Prostate gland (tissue), 2 donors: ENCODE results near the gene TOPBP1. TPM values are rescaled to one million over a fixed set of nuclear protein-coding genes. Genes with fewer than 3 reads are reported as not detected.

Experiments used
- DNase-seq: peaks from one replicate; pipeline ENCODE4 v3.0.0-alpha.2; 2019; ENCODE audit warnings: low spot score
- H3K27ac ChIP-seq, 2 donors: fragments of 200-600 bp; sonication (generic); 2 replicates each; pipeline ENCODE4 v1.5.1; 2017 to 2019
- H3K27me3 ChIP-seq: fragments of 200-600 bp; sonication (generic); replicated peaks from 2 replicates; pipeline ENCODE4 v1.5.1; 2019; ENCODE audit not compliant: insufficient read depth
- H3K36me3 ChIP-seq, 2 donors: fragments of 200-600 bp; sonication (generic); 1 replicate in 1 of 2; 2 replicates in 1 of 2; pipeline versions ENCODE4 v1.5.1 to v1.8.1; 2017 to 2019
- H3K4me1 ChIP-seq: fragments of 200-600 bp; sonication (generic); replicated peaks from 2 replicates; pipeline ENCODE4 v1.5.1; 2019
- H3K4me3 ChIP-seq, 2 donors: fragments of 200-600 bp; sonication (generic); 2 replicates each; pipeline ENCODE4 v1.5.1; 2017 to 2019
- H3K9me3 ChIP-seq: fragments of 200-600 bp; sonication (generic); 2 replicates; pipeline ENCODE4 v1.5.1; 2017
- POLR2A ChIP-seq: fragments of 450-650 bp; IDR thresholded peaks from one replicate; pipeline ENCODE4 v1.6.1; 2016; ENCODE audit warnings: antibody characterized with exemption, mild to moderate bottlenecking
- POLR2AphosphoS5 ChIP-seq: sonication (generic); formaldehyde crosslinking; IDR thresholded peaks from one replicate; pipeline ENCODE4 v1.6.1; 2017; ENCODE audit warnings: antibody characterized with exemption
- WGBS: methylation state at CpG from one replicate; pipeline ENCODE4 v1.1.5; 2018; 5-methylcytosine and 5-hydroxymethylcytosine counted together
- intact Hi-C: fragments of 100-400 bp; cut with DNase I; formaldehyde crosslinking; loops from one replicate; pipeline ENCODE4 v1.14.2; 2022
- total RNA-seq, 2 donors: library from RNA; depleted of rRNA; stranded (reverse); fragments of >200 nt; gene quantifications; one replicate each; pipeline ENCODE4 v1.1.0, GENCODE V29; 2016
- TF ChIP-seq, protein P1 (sequence below), 4 experiments: fragments of 200-600 bp in 2 of 4; fragments of 450-650 bp in 2 of 4; sonication (generic) in 2 of 4; IDR thresholded peaks; 1 replicate in 3 of 4; 2 replicates in 1 of 4; pipeline ENCODE4 v1.5.1; 2016 to 2019; ENCODE audit warnings: antibody characterized with exemption in 4 of 4, mild to moderate bottlenecking in 2 of 4, moderate library complexity in 2 of 4

Gene TOPBP1
- total RNA-seq, 2 donors from 2014 or later = 15.6 to 25.3 TPM

DNA sequence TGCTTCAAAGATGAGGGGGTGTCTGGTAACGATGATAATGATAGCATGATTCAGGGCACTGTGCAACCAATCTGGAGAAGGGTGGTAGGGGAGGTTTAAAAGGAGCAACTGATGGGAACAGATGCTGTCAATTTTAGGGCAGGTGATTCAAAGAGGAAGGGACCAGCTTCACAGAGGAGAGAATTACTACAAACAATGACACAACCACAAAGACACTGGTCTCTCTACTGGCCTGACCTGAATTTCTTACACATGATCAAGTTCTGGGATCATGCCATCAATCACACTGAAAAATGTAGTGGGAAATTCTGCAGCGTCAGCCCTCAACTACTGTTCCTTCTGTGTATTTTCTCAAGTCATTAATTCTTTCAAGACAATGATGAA is 90.8 kb downstream of the TOPBP1 start:
- Histone ChIP-seq H3K27ac (no peak overlapping the region), H3K4me1 (peaks cover 6% of the 10 kb centered on the region), H3K27me3 (no peaks in the 10 kb centered on the region), H3K36me3 (no peaks in the 10 kb centered on the region), H3K9me3 (no peaks in the 10 kb centered on the region), H3K4me3 (no peak overlapping the region)
- TF ChIP-seq POLR2AphosphoS5 (no peak), POLR2A (no peak)
- TF ChIP-seq, protein P1, sequence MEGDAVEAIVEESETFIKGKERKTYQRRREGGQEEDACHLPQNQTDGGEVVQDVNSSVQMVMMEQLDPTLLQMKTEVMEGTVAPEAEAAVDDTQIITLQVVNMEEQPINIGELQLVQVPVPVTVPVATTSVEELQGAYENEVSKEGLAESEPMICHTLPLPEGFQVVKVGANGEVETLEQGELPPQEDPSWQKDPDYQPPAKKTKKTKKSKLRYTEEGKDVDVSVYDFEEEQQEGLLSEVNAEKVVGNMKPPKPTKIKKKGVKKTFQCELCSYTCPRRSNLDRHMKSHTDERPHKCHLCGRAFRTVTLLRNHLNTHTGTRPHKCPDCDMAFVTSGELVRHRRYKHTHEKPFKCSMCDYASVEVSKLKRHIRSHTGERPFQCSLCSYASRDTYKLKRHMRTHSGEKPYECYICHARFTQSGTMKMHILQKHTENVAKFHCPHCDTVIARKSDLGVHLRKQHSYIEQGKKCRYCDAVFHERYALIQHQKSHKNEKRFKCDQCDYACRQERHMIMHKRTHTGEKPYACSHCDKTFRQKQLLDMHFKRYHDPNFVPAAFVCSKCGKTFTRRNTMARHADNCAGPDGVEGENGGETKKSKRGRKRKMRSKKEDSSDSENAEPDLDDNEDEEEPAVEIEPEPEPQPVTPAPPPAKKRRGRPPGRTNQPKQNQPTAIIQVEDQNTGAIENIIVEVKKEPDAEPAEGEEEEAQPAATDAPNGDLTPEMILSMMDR (IDR thresholded peaks at IDR 0.05) = no peak
- no peak for DNase-seq
- intact Hi-C loops = loop anchor here (10.0 kb wide), 1 partner anchor 96 kb away; no protein-coding TSS in a partner anchor
- 75% methylated on average over 2 of the region's 2 CpGs for WGBS

DNA sequence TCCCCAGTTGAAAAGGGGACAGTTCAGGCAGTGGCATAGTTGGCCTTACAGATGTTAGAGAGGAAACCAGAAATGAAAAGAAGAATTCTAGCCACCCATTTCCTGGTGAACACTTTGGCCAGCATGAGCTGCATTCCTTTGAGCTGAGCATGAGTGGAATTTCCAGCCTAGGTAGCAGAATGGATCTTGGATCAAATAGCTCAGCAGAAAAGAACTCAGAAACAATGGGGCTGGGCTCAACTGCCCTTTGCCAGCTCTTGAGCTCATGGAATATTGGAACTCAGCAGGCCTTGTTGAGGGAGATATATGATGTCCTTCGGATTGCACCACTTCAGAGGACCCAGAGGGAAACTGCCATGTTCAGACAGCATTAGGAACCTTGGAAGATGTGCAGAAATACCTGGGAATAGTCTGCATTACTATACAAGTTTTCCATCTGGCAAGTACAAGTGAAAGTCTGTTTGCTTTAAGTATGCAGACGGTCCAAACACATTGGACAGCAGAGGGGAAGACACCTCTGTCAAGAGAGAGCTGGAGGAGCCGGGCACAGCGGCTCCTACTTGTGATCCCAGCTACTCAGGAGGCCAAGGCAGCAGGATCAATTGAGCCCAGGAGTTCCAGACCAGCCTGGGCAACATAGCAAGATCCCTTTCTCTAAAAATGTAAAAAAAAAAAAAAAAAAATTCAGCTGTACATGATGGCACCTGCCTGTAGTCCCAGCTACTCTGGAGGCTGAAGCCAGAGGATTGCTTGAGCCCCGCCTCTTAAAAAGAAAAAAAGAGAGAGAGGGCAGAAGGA is 91.4 kb downstream of the TOPBP1 start:
- intact Hi-C loops = loop anchor here (10.0 kb wide), 1 partner anchor 96 kb away; no protein-coding TSS in a partner anchor

DNA sequence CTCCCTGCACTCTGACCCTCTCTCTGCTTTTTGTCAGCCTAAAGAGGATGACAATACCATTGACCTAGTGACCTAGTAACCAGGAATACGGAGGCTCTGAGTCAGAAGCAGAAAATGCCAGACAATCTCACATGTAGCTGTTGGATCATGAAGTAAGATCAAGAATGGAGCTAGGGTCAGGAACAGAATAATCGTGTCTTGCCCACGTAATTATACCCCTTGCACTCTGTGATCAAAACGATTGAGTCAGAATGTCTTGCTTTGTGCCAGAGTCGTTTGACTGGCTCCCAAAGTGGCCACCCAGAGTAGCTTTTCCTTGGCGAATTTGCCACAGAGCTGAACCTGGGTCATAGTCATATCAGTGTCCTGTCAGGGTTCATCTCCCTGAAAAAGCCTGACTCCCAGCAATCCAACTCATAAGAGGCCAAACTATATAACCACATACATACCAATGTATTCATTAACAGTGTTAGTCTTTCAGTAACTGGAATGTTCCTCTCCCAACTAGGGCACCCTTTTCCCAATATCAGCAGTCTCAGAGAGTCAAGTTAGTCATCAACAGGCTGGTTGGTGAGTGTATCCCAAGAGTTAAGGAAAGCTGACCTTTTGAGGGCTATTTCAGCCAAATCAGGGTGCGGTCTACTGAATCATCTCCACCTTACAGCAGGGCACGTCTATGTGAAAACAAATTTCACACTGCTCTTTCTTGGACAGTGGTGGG is 93.3 kb downstream of the TOPBP1 start:
- Histone ChIP-seq H3K36me3 (no peaks in the 10 kb centered on the region), H3K27me3 (no peaks in the 10 kb centered on the region), H3K4me3 (no peak overlapping the region), H3K4me1 (no peaks in the 10 kb centered on the region), H3K27ac (no peak overlapping the region), H3K9me3 (no peaks in the 10 kb centered on the region)
- TF ChIP-seq POLR2AphosphoS5 (no peak), POLR2A (no peak)
- TF ChIP-seq, protein P1 (IDR thresholded peaks at IDR 0.05) = no peak
- 79% methylated on average over 8 of the region's 8 CpGs for whole genome bisulfite sequencing
- DNase-seq = no peak
- intact Hi-C loops = no loop called here

More for the DNA sequence above, 91.4 kb downstream of the TOPBP1 start:
- H3K4me1 ChIP-seq = peaks cover 6% of the 10 kb centered on the region
- peak; percentile 15 for DNase-seq
- peak; percentile 34 for TF ChIP-seq POLR2AphosphoS5
- TF ChIP-seq, protein P1 (IDR thresholded peaks at IDR 0.05) = no peak
- no peak overlapping the region for H3K27ac ChIP-seq
- no peaks in the 10 kb centered on the region for H3K27me3 ChIP-seq
- 87% methylated on average over 5 of the region's 5 CpGs for WGBS
- H3K9me3 ChIP-seq = no peaks in the 10 kb centered on the region
- no peaks in the 10 kb centered on the region for H3K36me3 ChIP-seq
- H3K4me3 ChIP-seq = no peak overlapping the region

DNA sequence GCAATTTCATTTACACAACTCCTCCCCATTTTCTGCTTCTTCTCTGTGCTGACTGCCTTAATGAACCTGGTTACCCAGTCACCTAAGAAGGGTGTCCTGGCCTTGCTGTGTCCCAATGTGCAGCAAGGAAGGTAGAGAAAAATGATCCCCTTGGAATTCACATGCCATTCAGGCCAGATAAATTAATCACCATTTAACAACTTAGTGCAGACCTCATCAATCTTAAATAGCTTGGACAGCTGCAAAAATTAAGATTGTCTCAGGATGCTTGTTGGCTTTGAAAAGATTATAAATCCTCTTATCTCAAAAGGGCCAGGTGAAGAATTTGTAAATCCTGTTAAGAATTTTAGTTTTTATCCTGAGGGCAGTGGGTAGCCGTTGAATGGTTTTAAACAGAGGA is 97.9 kb downstream of the TOPBP1 start:
- Histone ChIP-seq H3K4me3 (no peak overlapping the region), H3K4me1 (no peaks in the 10 kb centered on the region), H3K27me3 (no peaks in the 10 kb centered on the region), H3K36me3 (no peaks in the 10 kb centered on the region), H3K9me3 (no peaks in the 10 kb centered on the region), H3K27ac (no peak overlapping the region)
- WGBS = 56% methylated on average over 1 of the region's 1 CpG
- intact Hi-C loops = no loop called here
- TF ChIP-seq POLR2A (no peak), POLR2AphosphoS5 (no peak)
- TF ChIP-seq, protein P1 (IDR thresholded peaks at IDR 0.05) = no peak
- no peak for DNase-seq
